Occipital lobe (tissue), 2 donors: ENCODE data around the gene GRK1. TPM values are rescaled to one million over a fixed set of nuclear protein-coding genes. Genes with fewer than 3 reads are reported as not detected.

Experiments
- DNase-seq: peaks from one replicate; lab custom pipeline; 2025; lab: John Stamatoyannopoulos, UW
- total RNA-seq: library from RNA; depleted of rRNA; stranded (reverse); fragments of >200 nt; gene quantifications from one replicate; pipeline ENCODE4 v1.2.3, GENCODE V29; 2014

GRK1 gene
- total RNA-seq, 1 donor from 2014 or later: not detected

GRCh38 chr13:113758651-113759524 is 91.9 kb downstream of the GRK1 start, which contains the start of gene TMEM255B:
Gene TMEM255B, plus strand, starts transcription at chr13:113759226. Its CDS starts 44 bp downstream, at chr13:113759270.
- peak; percentile 68 for DNase-seq

DNA sequence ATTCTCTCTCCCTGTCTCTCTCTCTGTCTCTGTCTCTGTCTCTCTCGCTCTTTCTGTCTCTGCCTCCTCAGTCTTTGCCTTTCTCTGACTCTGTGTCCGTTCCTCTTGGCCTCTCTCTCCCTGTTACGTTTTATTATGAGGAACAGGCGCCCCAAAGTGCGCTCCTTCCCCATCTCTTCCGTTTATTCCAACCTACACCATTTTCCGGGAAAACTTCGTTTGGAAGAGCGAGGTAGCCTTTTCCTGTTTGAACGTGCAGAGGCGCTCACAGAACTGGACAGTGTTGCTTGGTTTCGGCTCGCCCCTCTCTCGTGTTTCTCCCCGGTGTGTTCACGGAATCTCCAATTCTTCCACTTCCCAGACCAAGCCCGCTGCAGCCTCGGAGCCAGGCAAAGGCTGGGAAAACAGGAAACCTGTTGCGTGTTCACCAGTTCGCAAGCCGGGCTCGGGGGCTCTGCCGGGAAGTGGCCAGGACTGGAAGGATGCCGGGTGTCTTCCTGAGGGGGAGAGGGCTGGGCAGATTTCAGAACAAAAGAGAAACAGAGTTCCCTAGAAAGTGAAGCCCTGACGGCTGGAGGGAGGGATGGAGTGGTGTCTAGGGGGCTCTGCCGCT is 92.6 kb downstream of the GRK1 start:
- no peak for DNase-seq

- no peak for DNase-seq
Observed at GRCh38 chr13:113761136-113761535, 94.1 kb downstream of the GRK1 start.

- DNase-seq: no peak
Observed at GRCh38 chr13:113762075-113762474, 95.1 kb downstream of the GRK1 start.

- no peak for DNase-seq
Observed at GRCh38 chr13:113762538-113762937, 95.5 kb downstream of the GRK1 start.

- DNase-seq: no peak
Observed at GRCh38 chr13:113763254-113763653, 96.2 kb downstream of the GRK1 start.

- no peak for DNase-seq
Observed at GRCh38 chr13:113763961-113764792, 97.2 kb downstream of the GRK1 start.

DNA sequence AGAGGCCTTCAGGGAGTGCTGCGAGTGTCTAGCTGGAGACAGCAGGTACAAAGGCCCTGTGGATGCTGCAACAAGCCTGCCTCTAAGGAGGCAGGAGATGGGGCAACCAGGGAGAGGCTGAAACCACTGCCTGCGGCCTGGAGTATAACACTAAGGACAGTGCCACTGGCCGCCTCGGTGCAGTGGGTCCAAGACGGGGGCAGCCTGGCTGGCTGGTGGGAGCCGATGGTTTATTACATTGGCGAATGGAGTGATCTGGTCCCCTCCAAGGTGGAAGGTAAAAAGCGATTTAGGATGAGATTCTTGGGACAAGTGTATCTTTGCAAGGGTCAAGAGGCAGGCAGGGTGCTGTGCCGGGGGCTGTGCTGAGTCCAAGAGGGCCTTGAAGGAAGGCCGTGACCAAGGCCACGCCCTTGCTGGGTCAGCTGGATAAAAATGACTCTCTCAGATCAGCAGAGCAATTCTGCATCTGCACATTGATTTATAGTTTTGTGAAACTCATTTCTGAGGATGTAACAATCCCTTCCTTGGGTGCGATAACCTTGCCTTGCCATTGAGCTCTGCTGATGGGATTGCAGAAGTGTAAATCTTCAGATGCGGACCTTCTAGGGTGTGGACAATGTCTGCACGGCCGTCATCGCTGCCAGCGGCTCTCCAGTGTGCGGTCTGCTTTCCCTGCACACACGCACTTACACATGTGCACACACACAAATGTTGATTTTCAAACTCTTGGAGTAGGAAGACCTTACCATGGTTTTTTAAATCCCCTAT is 98.0 kb downstream of the GRK1 start:
- DNase-seq: no peak

- DNase-seq: no peak
Observed at GRCh38 chr13:113765564-113765910, 98.5 kb downstream of the GRK1 start.

- no peak for DNase-seq
Observed at GRCh38 chr13:113766035-113766800, 99.2 kb downstream of the GRK1 start.

DNA sequence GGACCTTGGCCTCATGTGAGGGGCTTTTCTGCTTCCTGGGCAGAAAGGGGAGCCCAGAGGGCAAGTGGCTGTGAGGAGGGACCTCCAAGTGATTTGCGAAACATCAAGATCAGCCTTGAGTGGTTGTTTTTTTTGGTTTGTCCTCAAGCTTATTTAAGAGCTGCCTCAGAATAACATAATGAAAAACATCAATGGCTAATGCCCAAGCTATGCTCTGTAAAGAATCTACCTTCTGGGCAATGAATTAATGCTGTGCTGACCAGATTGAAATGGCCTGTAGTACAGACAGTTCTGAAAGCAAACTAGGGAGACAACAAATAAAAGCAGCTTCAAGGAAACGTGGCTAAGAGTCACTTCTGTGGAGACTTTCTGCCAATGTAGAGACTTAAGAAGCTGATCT is 100.3 kb downstream of the GRK1 start:
- no peak for DNase-seq

- no peak for DNase-seq
Observed at GRCh38 chr13:113768018-113768905, 101.2 kb downstream of the GRK1 start.

DNA sequence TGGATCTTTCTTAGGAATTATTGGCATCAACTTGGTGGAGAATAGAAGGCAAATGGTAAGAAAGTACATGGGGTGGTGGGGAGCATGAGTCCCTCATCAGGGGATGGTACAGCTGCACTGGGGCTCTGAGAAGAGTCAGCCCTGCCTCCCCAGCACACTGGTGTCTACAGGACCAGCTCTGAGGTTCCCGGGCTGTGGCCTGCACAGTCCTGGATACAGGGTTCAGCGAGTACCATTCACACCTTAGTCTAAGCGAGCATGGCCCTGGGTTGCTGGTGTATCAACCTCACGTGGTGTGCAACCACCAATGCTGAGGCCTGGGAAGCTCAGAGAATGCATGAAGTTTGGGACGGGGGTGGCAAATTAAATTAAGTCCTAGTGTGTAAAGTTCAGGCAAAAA is 102.1 kb downstream of the GRK1 start:
- DNase-seq: no peak

GRCh38 chr13:113769881-113770280 is 102.9 kb downstream of the GRK1 start:
- no peak for DNase-seq

- DNase-seq: no peak
Observed at GRCh38 chr13:113770441-113770840, 103.4 kb downstream of the GRK1 start.

- DNase-seq: no peak
Observed at GRCh38 chr13:113770937-113771336, 103.9 kb downstream of the GRK1 start.

DNA sequence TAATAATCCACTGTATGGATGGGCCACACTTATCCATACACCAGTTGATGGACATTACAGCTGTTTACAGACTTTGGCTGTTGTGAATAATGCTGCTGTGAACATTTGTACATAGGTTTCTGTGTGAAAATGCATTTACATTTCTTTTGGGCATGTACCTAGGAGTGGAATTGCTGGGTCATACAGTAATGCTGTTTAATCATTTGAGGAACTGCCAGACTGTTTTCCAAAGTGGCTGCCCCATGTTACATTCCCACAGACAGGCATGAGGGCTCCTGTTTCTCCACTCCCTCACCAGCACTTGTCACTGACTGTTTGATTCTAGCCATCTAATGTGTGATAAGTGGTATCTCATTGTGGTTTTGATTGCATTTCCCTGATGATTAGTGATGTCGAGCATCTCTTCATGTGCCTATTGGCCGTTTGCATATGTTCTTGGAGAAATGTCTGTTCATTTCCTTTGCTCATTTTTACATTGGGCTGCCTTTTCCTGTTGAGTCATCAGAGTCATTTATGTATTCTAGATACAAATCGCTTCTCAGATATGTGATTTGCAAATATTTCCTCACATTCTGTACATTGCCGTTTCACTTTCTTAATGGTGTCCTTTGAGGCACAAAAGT is 104.8 kb downstream of the GRK1 start:
- DNase-seq: no peak

DNA sequence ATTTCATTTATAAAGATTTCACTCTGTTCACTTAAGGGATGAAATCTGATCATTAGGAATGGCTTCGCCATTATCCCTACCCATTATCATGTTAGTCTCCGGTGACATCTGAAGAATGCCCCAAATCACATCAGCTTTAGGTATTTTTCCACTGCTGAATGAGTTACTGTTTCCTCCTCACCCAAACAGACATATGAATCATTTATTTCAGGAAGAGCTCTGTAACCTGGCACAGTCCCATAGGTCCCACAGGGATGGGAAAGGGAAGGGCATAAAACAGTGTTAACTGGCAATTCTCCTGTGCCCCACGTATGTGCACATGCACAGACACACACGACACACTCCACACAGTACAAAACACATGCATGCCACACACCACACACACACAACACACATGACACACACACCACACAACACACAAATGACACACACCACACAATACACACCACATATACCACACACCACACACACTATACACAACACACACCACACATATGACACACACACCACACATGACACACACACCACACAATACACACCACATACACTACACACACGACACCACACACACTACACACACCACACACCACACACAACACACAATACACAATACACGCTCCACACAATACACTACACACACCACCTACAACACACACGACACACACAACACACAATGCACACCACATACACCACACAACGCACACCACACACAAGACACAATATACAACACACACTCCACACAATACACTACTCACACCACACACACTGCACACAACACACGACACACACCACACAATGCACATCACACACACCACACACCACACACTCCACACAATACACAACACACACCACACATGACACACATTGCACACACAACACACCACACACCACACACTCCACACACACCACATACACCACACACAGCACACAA is 107.4 kb downstream of the GRK1 start:
- no peak for DNase-seq
